GM12878 (cell line): ENCODE measurements around the gene IQGAP3. TPM values are rescaled to one million over a fixed set of nuclear protein-coding genes. Genes with fewer than 3 reads are reported as not detected.

Source experiments
- ATAC-seq: fragments of 200-7000 bp; cut with Tn5 transposase; 3 replicates; pipeline ENCODE4 v1.9.1; 2020; ENCODE audit warnings: mild to moderate bottlenecking, moderate library complexity
- BruUV-seq: library from RNA; stranded (reverse); fragments of 400-500 nt; replicated peaks from 2 replicates; lab custom pipeline; 2021; lab: Mats Ljungman, UMichigan
- CTCF ChIA-PET: fragments of 300-600 bp; sonication (Branson Sonifier 250); formaldehyde crosslinking; extraction: SDS; loops from one replicate; lab custom pipeline; 2021; ENCODE audit warnings: inconsistent platforms; lab: Yijun Ruan, JAX
- POLR2A ChIA-PET: fragments of 350-600 bp; formaldehyde crosslinking; extraction: SDS; loops from one replicate; lab custom pipeline; 2021; ENCODE audit warnings: inconsistent platforms; lab: Charles Lee
- RAD21 ChIA-PET: fragments of 300-600 bp; sonication (Branson Sonifier 250); formaldehyde crosslinking; loops from one replicate; lab custom pipeline; 2023; ENCODE audit warnings: antibody characterized with exemption; ENCODE audit not compliant: unreplicated experiment; lab: Charles Lee
- SMC1A ChIA-PET: fragments of 300-600 bp; sonication (Branson Sonifier 250); formaldehyde crosslinking; loops from one replicate; lab custom pipeline; 2023; ENCODE audit not compliant: unreplicated experiment, uncharacterized antibody; lab: Charles Lee
- DNase-seq: peaks from one replicate; pipeline ENCODE4 v3.0.0-alpha.2; 2011; ENCODE audit warnings: low read depth, low spot score
- FAIRE-seq: peaks from 3 replicates; lab custom pipeline; 2011; peaks lifted over from hg19 to GRCh38; lab: Jason Lieb, UNC
- H2AFZ ChIP-seq: 2 replicates; pipeline ENCODE4 v1.6.0; 2011; ENCODE audit warnings: low read depth, low read length, control low read depth; ENCODE audit not compliant: control insufficient read depth
- H3K27ac ChIP-seq: 2 replicates; pipeline ENCODE4 v1.5.1; 2011; ENCODE audit warnings: control low read depth; ENCODE audit not compliant: control insufficient read depth, insufficient read depth
- H3K27me3 ChIP-seq, 2 experiments: replicated peaks in 1 of 2; 2 replicates each; pipeline versions ENCODE4 v1.6.0 to v1.6.1; 2011; ENCODE audit warnings: low read length in 1 of 2; ENCODE audit not compliant: control insufficient read depth in 2 of 2, insufficient read depth in 2 of 2
- H3K36me3 ChIP-seq, 2 experiments: 2 replicates each; pipeline ENCODE4 v1.5.1; 2011; ENCODE audit warnings: low read length in 1 of 2; ENCODE audit not compliant: control insufficient read depth in 2 of 2, insufficient read depth in 2 of 2
- H3K4me1 ChIP-seq: 2 replicates; pipeline ENCODE4 v1.6.1; 2011; ENCODE audit warnings: mild to moderate bottlenecking, low read length, moderate library complexity, mixed read lengths; ENCODE audit not compliant: control insufficient read depth, insufficient read depth
- H3K4me2 ChIP-seq: 2 replicates; pipeline ENCODE4 v1.6.0; 2011; ENCODE audit warnings: control low read depth; ENCODE audit not compliant: control insufficient read depth, insufficient read depth
- H3K4me3 ChIP-seq: fragments of 200-600 bp; sonication (generic); 2 replicates; pipeline ENCODE4 v1.5.1; 2016
- H3K79me2 ChIP-seq: 2 replicates; pipeline ENCODE4 v1.6.0; 2011; ENCODE audit warnings: low read length; ENCODE audit not compliant: control insufficient read depth, insufficient read depth
- H3K9ac ChIP-seq: 2 replicates; pipeline ENCODE4 v1.8.0; 2011; ENCODE audit warnings: low read length, control low read depth, mixed read lengths; ENCODE audit not compliant: control insufficient read depth, insufficient read depth
- H3K9me3 ChIP-seq: replicated peaks from 3 replicates; pipeline ENCODE4 v1.5.1; 2011; ENCODE audit warnings: mild to moderate bottlenecking, low read length; ENCODE audit not compliant: control insufficient read depth, insufficient read depth
- H4K20me1 ChIP-seq: 2 replicates; pipeline ENCODE4 v1.6.0; 2011; ENCODE audit not compliant: control insufficient read depth, insufficient read depth
- WGBS: methylation state at CpG from one replicate; pipeline ENCODE4 v1.1.6; 2016; ENCODE audit warnings: low lambda C conversion rate; ENCODE audit not compliant: insufficient replicate concordance, insufficient coverage; ENCODE audit errors: missing lambda C conversion rate; 5-methylcytosine and 5-hydroxymethylcytosine counted together
- in situ Hi-C: fragments of 300-500 bp; cut with MboI; formaldehyde crosslinking; loops from 9 replicates; pipeline ENCODE4 v1.14.3; 2018; ENCODE audit warnings: mixed read lengths
- intact Hi-C: fragments of 100-400 bp; cut with micrococcal nuclease; formaldehyde crosslinking; loops from one replicate; pipeline ENCODE4 v1.14.2; 2022; ENCODE audit not compliant: unreplicated experiment
- polyA plus RNA-seq, 11 experiments: library from polyadenylated mRNA; depleted of rRNA in 4 of 11; unstranded in 6 of 11; stranded (reverse) in 5 of 11; fragments of >200 nt; fragmentation: Nextera tagmentation in 4 of 11; fragmentation: Illumina TruSeq in 1 of 11; extraction: Ambion mirVana in 4 of 11; extraction: Trizol in 1 of 11; gene quantifications; 1 replicate in 1 of 11; 2 replicates in 10 of 11; pipeline versions ENCODE4 v1.2.1 to v1.2.3, GENCODE V29; 2011 to 2016; ENCODE audit warnings: inconsistent platforms in 2 of 11, missing spikeins in 2 of 11, low read depth in 1 of 11
- total RNA-seq, 4 experiments: library from RNA; depleted of rRNA in 3 of 4; stranded (reverse); fragments of >200 nt in 3 of 4; fragmentation: Illumina TruSeq in 1 of 4; extraction: Trizol in 1 of 4; gene quantifications; 2 replicates each; pipeline versions ENCODE4 v1.2.1 to v1.2.3, GENCODE V29; 2013 to 2021
- TF ChIP-seq, protein P1 (sequence below): fragments of 450-650 bp; IDR thresholded peaks from 2 replicates; pipeline ENCODE4 v1.6.1; 2016; ENCODE audit warnings: mild to moderate bottlenecking, moderate library complexity, borderline replicate concordance

The IQGAP3 gene
- total and polyA plus RNA-seq, 10 of the 15 experiments (the other 5 are each of a cell fraction or from before 2014, with no cell fraction given), result 1.1 to 10.7 (median 7.9) TPM

DNA sequence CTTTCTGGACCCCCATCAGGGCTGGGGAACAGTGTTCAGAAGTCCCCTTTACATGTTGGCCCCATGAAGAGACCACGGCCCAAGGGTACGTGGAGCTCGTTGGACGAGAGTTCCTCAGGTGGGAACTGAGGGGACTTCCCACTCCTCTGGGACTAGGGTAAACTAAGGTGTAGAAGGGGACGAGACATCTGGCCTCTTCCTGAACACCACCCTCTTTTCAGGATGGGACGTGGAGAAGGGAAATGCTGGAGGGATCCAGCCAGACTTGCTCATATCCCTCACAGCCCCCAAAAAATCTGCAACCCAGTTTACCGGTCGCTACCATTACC, 21.3 kb upstream of the IQGAP3 start:
- intact Hi-C loops (no loop called here), in situ Hi-C loops (no loop called here)
- Histone ChIP-seq H3K4me3 (no peak overlapping the region), H3K79me2 (peaks cover 9% of the 10 kb centered on the region), H4K20me1 (no peaks in the 10 kb centered on the region), H3K9ac (no peak overlapping the region), H3K4me1 (peaks cover 5% of the 10 kb centered on the region), H3K27ac (no peak overlapping the region), H2AFZ (no peak overlapping the region), H3K27me3 (no peaks in the 10 kb centered on the region), H3K36me3 (peaks cover 27 to 31% of the 10 kb centered on the region in 2 experiments; a peak in 3 of 4 replicates), H3K9me3 (no peaks in the 10 kb centered on the region), H3K4me2 (no peak overlapping the region)
- FAIRE-seq (no peak), DNase-seq (no peak), ATAC-seq (no peak)
- BruUV-seq, result no TSS peak
- ChIA-PET SMC1A (interaction anchor here (1.6 to 5.9 kb wide), 4 partner anchors 9 to 139 kb away, joined by 5 to 47 read pairs (median 14); partner anchors contain the start of gene GPATCH4), RAD21 (interaction anchor here (0.7 to 1.0 kb wide), 3 partner anchors 11 to 102 kb away, joined by 3 to 5 read pairs (median 3); no protein-coding TSS in a partner anchor), CTCF (interaction anchor here (0.7 to 4.6 kb wide), 6 partner anchors 8 to 34 kb away, joined by 3 to 49 read pairs (median 6); partner anchors contain the start of genes GPATCH4 and TTC24), POLR2A (interaction anchor here (0.6 to 1.1 kb wide), 5 partner anchors 15 to 102 kb away, joined by 3 to 9 read pairs (median 4); partner anchors contain the start of gene MEF2D)
- WGBS, result 67% methylated on average over 8 of the region's 8 CpGs
- TF ChIP-seq, protein P1, sequence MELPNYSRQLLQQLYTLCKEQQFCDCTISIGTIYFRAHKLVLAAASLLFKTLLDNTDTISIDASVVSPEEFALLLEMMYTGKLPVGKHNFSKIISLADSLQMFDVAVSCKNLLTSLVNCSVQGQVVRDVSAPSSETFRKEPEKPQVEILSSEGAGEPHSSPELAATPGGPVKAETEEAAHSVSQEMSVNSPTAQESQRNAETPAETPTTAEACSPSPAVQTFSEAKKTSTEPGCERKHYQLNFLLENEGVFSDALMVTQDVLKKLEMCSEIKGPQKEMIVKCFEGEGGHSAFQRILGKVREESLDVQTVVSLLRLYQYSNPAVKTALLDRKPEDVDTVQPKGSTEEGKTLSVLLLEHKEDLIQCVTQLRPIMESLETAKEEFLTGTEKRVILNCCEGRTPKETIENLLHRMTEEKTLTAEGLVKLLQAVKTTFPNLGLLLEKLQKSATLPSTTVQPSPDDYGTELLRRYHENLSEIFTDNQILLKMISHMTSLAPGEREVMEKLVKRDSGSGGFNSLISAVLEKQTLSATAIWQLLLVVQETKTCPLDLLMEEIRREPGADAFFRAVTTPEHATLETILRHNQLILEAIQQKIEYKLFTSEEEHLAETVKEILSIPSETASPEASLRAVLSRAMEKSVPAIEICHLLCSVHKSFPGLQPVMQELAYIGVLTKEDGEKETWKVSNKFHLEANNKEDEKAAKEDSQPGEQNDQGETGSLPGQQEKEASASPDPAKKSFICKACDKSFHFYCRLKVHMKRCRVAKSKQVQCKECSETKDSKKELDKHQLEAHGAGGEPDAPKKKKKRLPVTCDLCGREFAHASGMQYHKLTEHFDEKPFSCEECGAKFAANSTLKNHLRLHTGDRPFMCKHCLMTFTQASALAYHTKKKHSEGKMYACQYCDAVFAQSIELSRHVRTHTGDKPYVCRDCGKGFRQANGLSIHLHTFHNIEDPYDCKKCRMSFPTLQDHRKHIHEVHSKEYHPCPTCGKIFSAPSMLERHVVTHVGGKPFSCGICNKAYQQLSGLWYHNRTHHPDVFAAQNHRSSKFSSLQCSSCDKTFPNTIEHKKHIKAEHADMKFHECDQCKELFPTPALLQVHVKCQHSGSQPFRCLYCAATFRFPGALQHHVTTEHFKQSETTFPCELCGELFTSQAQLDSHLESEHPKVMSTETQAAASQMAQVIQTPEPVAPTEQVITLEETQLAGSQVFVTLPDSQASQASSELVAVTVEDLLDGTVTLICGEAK, result no peak
